Neural cell (in vitro differentiated cells): ENCODE data around the gene SCN7A.

Source experiments
- EZH2 ChIP-seq: fragments of 200-600, 300-800 bp; shearing (Covaris generic), sonication (generic); IDR thresholded peaks from 2 replicates; pipeline ENCODE4 v1.6.1; 2014; ENCODE audit warnings: antibody characterized with exemption, low read length, borderline replicate concordance, mild to moderate bottlenecking; ENCODE audit not compliant: insufficient read depth, poor library complexity, severe bottlenecking
- POLR2AphosphoS5 ChIP-seq: IDR thresholded peaks from 2 replicates; pipeline ENCODE4 v1.6.1; 2012
- TF ChIP-seq, protein P1 (sequence below): fragments of 450-650 bp; IDR thresholded peaks from 2 replicates; pipeline ENCODE4 v1.5.1; 2014; ENCODE audit warnings: antibody characterized with exemption, mild to moderate bottlenecking, moderate library complexity; ENCODE audit not compliant: poor library complexity, severe bottlenecking
- TF ChIP-seq, protein P2 (sequence below): IDR thresholded peaks from 2 replicates; pipeline ENCODE4 v1.6.1; 2012; ENCODE audit warnings: borderline replicate concordance

DNA sequence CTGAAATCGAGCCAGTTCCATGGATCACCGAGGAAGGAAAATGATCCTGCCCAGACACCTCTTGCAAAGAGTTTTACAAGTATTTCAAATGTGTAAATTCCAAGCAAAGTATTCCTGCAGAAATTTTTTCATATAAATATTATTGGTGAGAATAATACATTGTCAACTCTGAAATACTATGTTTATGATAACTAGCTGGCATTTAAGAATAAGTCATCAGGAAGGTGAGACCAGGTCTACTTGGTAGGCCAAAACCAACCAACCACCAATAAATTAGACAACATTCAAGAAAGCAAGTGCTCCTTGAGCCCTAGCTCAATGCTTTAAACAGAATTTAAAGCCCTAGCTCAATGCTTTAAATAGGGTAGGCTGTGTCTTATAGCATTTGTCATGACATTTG, 21.7 kb downstream of the SCN7A start:
- TF ChIP-seq, protein P1, sequence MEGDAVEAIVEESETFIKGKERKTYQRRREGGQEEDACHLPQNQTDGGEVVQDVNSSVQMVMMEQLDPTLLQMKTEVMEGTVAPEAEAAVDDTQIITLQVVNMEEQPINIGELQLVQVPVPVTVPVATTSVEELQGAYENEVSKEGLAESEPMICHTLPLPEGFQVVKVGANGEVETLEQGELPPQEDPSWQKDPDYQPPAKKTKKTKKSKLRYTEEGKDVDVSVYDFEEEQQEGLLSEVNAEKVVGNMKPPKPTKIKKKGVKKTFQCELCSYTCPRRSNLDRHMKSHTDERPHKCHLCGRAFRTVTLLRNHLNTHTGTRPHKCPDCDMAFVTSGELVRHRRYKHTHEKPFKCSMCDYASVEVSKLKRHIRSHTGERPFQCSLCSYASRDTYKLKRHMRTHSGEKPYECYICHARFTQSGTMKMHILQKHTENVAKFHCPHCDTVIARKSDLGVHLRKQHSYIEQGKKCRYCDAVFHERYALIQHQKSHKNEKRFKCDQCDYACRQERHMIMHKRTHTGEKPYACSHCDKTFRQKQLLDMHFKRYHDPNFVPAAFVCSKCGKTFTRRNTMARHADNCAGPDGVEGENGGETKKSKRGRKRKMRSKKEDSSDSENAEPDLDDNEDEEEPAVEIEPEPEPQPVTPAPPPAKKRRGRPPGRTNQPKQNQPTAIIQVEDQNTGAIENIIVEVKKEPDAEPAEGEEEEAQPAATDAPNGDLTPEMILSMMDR = no peak
- TF ChIP-seq, protein P2, sequence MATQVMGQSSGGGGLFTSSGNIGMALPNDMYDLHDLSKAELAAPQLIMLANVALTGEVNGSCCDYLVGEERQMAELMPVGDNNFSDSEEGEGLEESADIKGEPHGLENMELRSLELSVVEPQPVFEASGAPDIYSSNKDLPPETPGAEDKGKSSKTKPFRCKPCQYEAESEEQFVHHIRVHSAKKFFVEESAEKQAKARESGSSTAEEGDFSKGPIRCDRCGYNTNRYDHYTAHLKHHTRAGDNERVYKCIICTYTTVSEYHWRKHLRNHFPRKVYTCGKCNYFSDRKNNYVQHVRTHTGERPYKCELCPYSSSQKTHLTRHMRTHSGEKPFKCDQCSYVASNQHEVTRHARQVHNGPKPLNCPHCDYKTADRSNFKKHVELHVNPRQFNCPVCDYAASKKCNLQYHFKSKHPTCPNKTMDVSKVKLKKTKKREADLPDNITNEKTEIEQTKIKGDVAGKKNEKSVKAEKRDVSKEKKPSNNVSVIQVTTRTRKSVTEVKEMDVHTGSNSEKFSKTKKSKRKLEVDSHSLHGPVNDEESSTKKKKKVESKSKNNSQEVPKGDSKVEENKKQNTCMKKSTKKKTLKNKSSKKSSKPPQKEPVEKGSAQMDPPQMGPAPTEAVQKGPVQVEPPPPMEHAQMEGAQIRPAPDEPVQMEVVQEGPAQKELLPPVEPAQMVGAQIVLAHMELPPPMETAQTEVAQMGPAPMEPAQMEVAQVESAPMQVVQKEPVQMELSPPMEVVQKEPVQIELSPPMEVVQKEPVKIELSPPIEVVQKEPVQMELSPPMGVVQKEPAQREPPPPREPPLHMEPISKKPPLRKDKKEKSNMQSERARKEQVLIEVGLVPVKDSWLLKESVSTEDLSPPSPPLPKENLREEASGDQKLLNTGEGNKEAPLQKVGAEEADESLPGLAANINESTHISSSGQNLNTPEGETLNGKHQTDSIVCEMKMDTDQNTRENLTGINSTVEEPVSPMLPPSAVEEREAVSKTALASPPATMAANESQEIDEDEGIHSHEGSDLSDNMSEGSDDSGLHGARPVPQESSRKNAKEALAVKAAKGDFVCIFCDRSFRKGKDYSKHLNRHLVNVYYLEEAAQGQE = no peak
- TF ChIP-seq EZH2 (no peak), POLR2AphosphoS5 (no peak)
